RWPE2 (cell line): ENCODE results near the gene CIRBP.
A peak's percentile ranks its signal among the peaks of the same experiment; 100 is the strongest.

Experiments
- ATAC-seq: fragments of 200-7000 bp; cut with Tn5 transposase; 3 replicates; pipeline ENCODE4 v1.9.1; 2021; ENCODE audit warnings: low read depth
- DNase-seq: peaks from one replicate; pipeline ENCODE4 v3.0.0-alpha.2; 2020; ENCODE audit warnings: low spot score
- H3K27ac ChIP-seq: fragments of 450-650 bp; 2 replicates; pipeline ENCODE4 v1.5.1; 2017; ENCODE audit warnings: mild to moderate bottlenecking; ENCODE audit not compliant: poor library complexity, severe bottlenecking
- H3K27me3 ChIP-seq: fragments of 250-450 bp; sonication (Bioruptor Pico); 2 replicates; pipeline ENCODE4 v1.5.1; 2021; ENCODE audit warnings: mild to moderate bottlenecking, moderate library complexity; ENCODE audit not compliant: insufficient read depth, poor library complexity, severe bottlenecking
- H3K36me3 ChIP-seq: fragments of 250-450 bp; sonication (Bioruptor Pico); 2 replicates; pipeline ENCODE4 v1.5.1; 2020; ENCODE audit warnings: low read depth, mild to moderate bottlenecking, moderate library complexity
- H3K4me1 ChIP-seq: fragments of 250-450 bp; sonication (Bioruptor Pico); 2 replicates; pipeline ENCODE4 v1.5.1; 2021; ENCODE audit warnings: mild to moderate bottlenecking, moderate library complexity; ENCODE audit not compliant: insufficient read depth, poor library complexity, severe bottlenecking
- H3K4me3 ChIP-seq: fragments of 250-450 bp; sonication (Bioruptor Pico); 2 replicates; pipeline ENCODE4 v1.5.1; 2021; ENCODE audit warnings: mild to moderate bottlenecking, moderate library complexity; ENCODE audit not compliant: severe bottlenecking
- H3K9me3 ChIP-seq: fragments of 250-450 bp; sonication (Bioruptor Pico); 2 replicates; pipeline ENCODE4 v1.5.1; 2021; ENCODE audit warnings: mild to moderate bottlenecking, moderate library complexity; ENCODE audit not compliant: severe bottlenecking
- TF ChIP-seq, protein P1 (sequence below): fragments of 450-650 bp; IDR thresholded peaks from one replicate; pipeline ENCODE4 v1.5.1; 2017; ENCODE audit warnings: mild to moderate bottlenecking, moderate library complexity; ENCODE audit not compliant: poor library complexity, severe bottlenecking

Gene CIRBP

GRCh38 chr19:1254530-1255185 is 14.5 kb upstream of the CIRBP start:
- ATAC-seq = no peak
- peak overlapping the region; percentile 97 for H3K27ac ChIP-seq
- peaks cover 73% of the 10 kb centered on the region for H3K36me3 ChIP-seq
- H3K4me3 ChIP-seq = no peak overlapping the region
- H3K4me1 ChIP-seq = peaks cover 32% of the 10 kb centered on the region
- TF ChIP-seq, protein P1, sequence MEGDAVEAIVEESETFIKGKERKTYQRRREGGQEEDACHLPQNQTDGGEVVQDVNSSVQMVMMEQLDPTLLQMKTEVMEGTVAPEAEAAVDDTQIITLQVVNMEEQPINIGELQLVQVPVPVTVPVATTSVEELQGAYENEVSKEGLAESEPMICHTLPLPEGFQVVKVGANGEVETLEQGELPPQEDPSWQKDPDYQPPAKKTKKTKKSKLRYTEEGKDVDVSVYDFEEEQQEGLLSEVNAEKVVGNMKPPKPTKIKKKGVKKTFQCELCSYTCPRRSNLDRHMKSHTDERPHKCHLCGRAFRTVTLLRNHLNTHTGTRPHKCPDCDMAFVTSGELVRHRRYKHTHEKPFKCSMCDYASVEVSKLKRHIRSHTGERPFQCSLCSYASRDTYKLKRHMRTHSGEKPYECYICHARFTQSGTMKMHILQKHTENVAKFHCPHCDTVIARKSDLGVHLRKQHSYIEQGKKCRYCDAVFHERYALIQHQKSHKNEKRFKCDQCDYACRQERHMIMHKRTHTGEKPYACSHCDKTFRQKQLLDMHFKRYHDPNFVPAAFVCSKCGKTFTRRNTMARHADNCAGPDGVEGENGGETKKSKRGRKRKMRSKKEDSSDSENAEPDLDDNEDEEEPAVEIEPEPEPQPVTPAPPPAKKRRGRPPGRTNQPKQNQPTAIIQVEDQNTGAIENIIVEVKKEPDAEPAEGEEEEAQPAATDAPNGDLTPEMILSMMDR = no peak
- no peaks in the 10 kb centered on the region for H3K9me3 ChIP-seq
- no peak for DNase-seq
- no peaks in the 10 kb centered on the region for H3K27me3 ChIP-seq

DNA sequence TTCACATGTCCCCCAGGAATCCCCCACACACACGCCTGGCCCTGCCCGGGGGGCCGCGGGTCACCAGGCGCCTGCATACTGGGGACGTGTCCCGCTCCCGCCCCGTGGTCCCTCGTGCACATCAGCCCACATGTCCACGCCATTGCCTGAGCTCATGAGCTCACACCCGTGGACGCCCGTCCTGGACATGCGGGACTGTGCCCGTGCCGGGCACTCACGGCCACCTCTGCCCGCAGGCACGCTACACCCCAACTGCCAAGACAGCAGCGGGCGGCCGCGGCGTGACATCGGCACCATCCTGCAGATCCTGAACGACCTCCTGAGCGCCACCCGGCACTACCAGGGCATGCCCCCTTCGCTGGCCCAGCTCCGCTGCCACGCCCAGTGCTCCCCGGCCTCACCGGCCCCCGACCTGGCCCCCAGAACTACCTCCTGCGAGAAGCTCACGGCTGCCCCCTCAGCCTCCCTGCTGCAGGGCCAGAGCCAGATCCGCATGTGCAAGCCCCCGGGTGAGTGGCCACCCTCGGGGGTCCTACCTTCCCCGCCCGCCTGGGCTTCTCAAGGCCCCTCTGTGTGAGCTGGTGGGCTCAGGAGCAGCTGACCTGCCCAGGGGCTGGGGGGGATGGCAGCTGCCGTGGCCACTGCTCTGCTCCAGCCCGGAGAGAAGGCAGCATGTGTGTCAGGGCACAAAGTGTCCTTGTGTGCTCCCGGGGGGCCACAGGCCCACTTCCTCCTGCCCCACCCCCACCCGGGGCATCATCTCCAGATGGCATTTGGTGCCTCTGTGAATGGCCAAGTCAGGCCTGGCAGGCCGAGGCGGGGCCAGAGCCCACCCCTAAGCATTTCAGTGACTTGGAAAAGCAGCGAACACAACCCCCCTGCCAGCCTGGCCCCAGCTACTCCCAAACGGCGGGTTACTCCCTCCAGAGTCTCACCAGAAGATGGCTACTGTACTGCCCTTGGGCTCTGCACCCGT is 13.7 kb upstream of the CIRBP start:
- DNase-seq = no peak
- TF ChIP-seq, protein P1 = no peak
- Histone ChIP-seq H3K27me3 (no peaks in the 10 kb centered on the region), H3K36me3 (peaks cover 69% of the 10 kb centered on the region), H3K4me1 (peaks cover 40% of the 10 kb centered on the region), H3K27ac (peak overlapping the region; percentile 97), H3K4me3 (no peak overlapping the region), H3K9me3 (no peaks in the 10 kb centered on the region)
- no peak for ATAC-seq

DNA sequence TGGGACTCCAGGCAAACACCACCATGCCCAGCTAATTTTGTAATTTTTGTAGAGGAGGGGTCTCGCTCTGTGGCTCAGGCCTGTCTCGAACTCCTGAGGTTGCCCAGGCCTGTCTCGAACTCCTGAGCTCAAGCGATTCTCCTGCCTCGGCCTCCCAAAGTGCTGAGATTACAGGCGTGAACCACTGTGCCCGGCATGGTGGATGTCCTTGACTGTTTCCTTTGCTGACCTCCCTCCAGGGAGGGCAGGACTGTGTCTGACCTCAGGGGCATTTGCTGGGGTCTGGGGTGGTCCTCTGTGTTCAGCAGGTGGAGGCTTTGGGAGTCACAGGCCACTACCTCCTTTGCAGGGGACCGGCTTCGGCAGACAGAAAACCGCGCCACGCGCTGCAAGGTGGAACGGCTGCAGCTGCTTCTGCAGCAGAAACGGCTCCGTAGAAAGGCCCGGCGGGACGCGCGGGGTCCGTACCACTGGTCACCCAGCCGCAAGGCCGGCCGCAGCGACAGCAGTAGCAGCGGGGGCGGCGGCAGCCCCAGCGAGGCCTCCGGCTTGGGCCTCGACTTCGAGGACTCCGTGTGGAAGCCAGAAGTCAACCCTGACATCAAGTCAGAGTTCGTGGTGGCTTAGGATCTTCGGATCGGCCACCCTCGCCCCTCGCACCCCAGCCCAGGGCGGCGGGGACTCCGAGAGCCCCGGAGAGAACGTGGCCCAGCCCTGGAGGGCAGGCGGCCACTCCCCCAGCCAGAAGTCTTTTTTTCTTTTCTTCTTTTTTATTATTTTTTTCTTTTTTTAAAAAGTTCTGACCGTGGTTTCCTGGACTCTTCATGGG is 12.3 kb upstream of the CIRBP start:
- Histone ChIP-seq H3K27me3 (no peaks in the 10 kb centered on the region), H3K4me1 (peaks cover 42% of the 10 kb centered on the region), H3K36me3 (peaks cover 57% of the 10 kb centered on the region), H3K9me3 (no peaks in the 10 kb centered on the region), H3K4me3 (no peak overlapping the region), H3K27ac (peak overlapping the region; percentile 97)
- DNase-seq = no peak
- no peak for ATAC-seq
- TF ChIP-seq, protein P1 = no peak

- peaks cover 42% of the 10 kb centered on the region for H3K4me1 ChIP-seq
Measured at GRCh38 chr19:1257475-1258162, 11.5 kb upstream of the CIRBP start.

More at GRCh38 chr19:1257475-1258162, 11.5 kb upstream of the CIRBP start:
- Histone ChIP-seq H3K27me3 (no peaks in the 10 kb centered on the region), H3K36me3 (peaks cover 52% of the 10 kb centered on the region), H3K4me3 (no peak overlapping the region), H3K9me3 (no peaks in the 10 kb centered on the region), H3K27ac (peak overlapping the region; percentile 97)
- DNase-seq (no peak), ATAC-seq (no peak)
- TF ChIP-seq, protein P1 = no peak
